Right lobe of liver (tissue), 6 donors: ENCODE measurements around the gene AGAP9. TPM values are rescaled to one million over a fixed set of nuclear protein-coding genes. Genes with fewer than 3 reads are reported as not detected.

Experiments used
- ATAC-seq, 4 donors: fragments of 200-7000 bp; cut with Tn5 transposase; one replicate each; pipeline ENCODE4 v1.9.1; 2020; ENCODE audit warnings: mild to moderate bottlenecking in 4 of 4, moderate library complexity in 4 of 4
- DNase-seq, 3 donors: peaks; one replicate each; pipeline ENCODE4 v3.0.0-alpha.2; 2020
- H3K27ac ChIP-seq, 3 donors: fragments of 200-600 bp; one replicate each; pipeline ENCODE4 v1.8.0; 2022
- H3K27me3 ChIP-seq, 2 donors: fragments of 200-600 bp; one replicate each; pipeline ENCODE4 v1.8.0; 2022
- H3K36me3 ChIP-seq, 4 donors: fragments of 200-600 bp; sonication (generic) in 1 of 4; one replicate each; pipeline versions ENCODE4 v1.5.1 to v1.8.0; 2017 to 2022; ENCODE audit warnings: control low read depth in 1 of 4
- H3K4me1 ChIP-seq, 4 donors: fragments of 200-600 bp; sonication (generic) in 1 of 4; one replicate each; pipeline versions ENCODE4 v1.5.1 to v1.8.0; 2017 to 2022; ENCODE audit warnings: control low read depth in 1 of 4
- H3K4me3 ChIP-seq, 3 donors: fragments of 200-600 bp; one replicate each; pipeline ENCODE4 v1.8.0; 2022
- H3K9me3 ChIP-seq, 4 donors: fragments of 200-600 bp; sonication (generic) in 1 of 4; one replicate each; pipeline versions ENCODE4 v1.5.1 to v1.8.0; 2017 to 2022; ENCODE audit warnings: control low read depth in 1 of 4
- POLR2A ChIP-seq: fragments of 450-650 bp; IDR thresholded peaks from one replicate; pipeline ENCODE4 v1.6.1; 2017; ENCODE audit warnings: antibody characterized with exemption, mild to moderate bottlenecking
- WGBS: methylation state at CpG from one replicate; pipeline ENCODE4 v1.1.6; 2018; ENCODE audit warnings: low coverage, low lambda C conversion rate; ENCODE audit not compliant: insufficient coverage; ENCODE audit errors: missing lambda C conversion rate; 5-methylcytosine and 5-hydroxymethylcytosine counted together
- intact Hi-C, 2 donors: fragments of 100-400 bp; cut with DNase I; formaldehyde crosslinking; loops; one replicate each; pipeline versions ENCODE4 v1.11.2 to v1.14.1; 2022
- small RNA-seq, 2 experiments: library from RNA; depleted of rRNA; stranded (forward); fragments of <200 nt; gene quantifications; one replicate each; pipeline ENCODE3, GENCODE V24; 2016
- total RNA-seq, 6 experiments: library from RNA; depleted of rRNA in 2 of 6; stranded (reverse); fragments of >200 nt in 2 of 6; fragmentation: NEBNext Ultra II Directional in 3 of 6; extraction: Animal tissue kit (Norgen Biotek cat#: 25700) in 3 of 6; gene quantifications; one replicate each; pipeline versions ENCODE4 v1.1.0 to v1.2.4, GENCODE V29; 2016 to 2023
- TF ChIP-seq, protein P1 (sequence below), 4 donors: fragments of 200-600 bp in 3 of 4; fragments of 450-650 bp in 1 of 4; IDR thresholded peaks; one replicate each; pipeline versions ENCODE4 v1.5.1 to v1.8.0; 2016 to 2022; ENCODE audit warnings: antibody characterized with exemption in 4 of 4, mild to moderate bottlenecking in 2 of 4
- donor health status: DM: no; HTN: yes; CAD: no.
- donor health status: DM: no; HTN: no; CAD: no.
- donor health status: DM: no; HTN: no; CAD: no.
- donor health status: DM: no; HTN: yes; CAD: no.
- donor health status: DM: no; HTN: yes; CAD: no.

AGAP9 gene
- total RNA-seq, 6 experiments from 2014 or later, result 6.1 to 13.3 (median 8.7) TPM

DNA sequence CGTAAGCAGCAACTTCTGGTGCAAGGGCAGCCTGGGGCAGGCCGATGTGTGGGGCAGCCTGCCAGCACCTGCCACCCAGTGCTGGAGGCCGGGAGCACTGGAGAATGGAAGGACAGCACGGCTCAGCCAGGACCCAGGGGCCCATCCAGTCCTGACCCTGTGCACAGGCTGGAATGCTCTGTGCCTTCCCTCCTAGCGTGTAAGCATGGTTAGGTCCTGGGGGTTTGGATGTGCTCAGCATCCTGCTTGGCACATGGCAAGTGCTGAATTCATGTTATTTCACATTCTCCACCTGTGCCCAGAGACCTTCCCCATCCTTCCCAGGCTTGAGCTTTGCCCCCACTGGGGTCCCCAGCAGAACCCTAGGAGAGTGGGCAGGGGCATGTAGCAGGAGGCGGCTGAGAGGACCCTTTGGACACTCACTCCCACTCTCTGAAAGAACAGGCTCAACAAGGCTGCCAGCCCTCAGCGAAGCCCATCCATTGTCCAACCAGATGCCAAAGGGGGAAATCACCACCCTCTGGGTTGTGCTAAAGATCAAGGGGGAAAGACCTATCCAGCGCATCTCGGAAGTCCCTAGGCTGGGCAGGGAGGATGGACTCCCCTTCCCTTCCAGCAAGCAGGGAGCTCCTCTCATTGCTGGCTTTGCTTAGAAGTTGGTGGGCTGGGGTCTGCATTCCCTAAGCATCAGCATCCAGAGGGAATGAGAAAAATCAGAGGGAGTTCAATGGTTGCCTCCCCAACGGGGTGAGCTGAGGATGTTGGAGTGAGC is 69.2 kb downstream of the AGAP9 start:
- TF ChIP-seq POLR2A, result no peak
- TF ChIP-seq, protein P1, sequence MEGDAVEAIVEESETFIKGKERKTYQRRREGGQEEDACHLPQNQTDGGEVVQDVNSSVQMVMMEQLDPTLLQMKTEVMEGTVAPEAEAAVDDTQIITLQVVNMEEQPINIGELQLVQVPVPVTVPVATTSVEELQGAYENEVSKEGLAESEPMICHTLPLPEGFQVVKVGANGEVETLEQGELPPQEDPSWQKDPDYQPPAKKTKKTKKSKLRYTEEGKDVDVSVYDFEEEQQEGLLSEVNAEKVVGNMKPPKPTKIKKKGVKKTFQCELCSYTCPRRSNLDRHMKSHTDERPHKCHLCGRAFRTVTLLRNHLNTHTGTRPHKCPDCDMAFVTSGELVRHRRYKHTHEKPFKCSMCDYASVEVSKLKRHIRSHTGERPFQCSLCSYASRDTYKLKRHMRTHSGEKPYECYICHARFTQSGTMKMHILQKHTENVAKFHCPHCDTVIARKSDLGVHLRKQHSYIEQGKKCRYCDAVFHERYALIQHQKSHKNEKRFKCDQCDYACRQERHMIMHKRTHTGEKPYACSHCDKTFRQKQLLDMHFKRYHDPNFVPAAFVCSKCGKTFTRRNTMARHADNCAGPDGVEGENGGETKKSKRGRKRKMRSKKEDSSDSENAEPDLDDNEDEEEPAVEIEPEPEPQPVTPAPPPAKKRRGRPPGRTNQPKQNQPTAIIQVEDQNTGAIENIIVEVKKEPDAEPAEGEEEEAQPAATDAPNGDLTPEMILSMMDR (IDR thresholded peaks at IDR 0.05), result no peak
- H3K4me3 ChIP-seq, result no peak overlapping the region
- intact Hi-C loops, result no loop called here
- H3K4me1 ChIP-seq, result no peaks in the 10 kb centered on the region
- 59% methylated on average over 4 of the region's 10 CpGs for WGBS
- DNase-seq, result no peak
- no peak for ATAC-seq
- no peak overlapping the region for H3K27ac ChIP-seq
- no peaks in the 10 kb centered on the region for H3K9me3 ChIP-seq
- H3K36me3 ChIP-seq, result no peaks in the 10 kb centered on the region
- no peaks in the 10 kb centered on the region for H3K27me3 ChIP-seq

DNA sequence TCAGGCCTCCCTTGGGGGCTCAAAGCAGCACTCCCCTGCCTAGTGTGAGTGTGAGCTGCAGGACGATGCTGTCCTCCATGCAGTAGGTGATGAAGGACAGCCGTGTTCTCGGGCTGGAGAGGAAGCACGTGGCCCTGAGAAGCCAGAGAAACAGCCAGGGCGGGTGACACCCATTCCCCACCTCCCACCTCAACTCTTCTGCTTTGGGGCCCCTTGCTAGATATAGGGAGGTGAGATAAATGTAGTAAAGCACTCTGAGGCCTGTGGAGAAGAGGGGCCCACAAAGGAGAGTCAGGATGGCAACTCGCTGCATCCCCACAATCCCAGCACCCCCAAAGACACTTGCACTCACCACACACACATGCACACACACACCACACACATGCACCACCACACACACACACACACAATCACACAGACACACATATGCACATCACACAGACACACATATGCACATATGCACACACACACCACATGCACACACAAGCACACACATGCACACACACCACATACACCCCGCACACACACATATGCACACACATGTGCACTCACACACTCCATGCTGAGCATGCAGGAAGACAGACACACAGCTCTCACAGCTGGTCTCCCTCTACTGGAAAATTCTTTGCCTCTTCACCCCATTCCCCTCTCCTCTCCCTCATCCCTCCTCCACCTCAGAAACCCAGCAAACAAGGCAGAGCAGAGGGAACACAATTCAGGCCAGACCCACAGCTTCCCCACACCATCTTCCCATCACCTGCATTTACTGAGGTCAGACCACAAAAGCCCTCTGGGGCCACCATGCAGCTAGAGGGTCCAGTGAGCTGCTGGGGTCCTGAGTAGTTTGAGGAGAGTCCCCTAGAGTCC is 70.1 kb downstream of the AGAP9 start:
- Histone ChIP-seq H3K27ac (no peak overlapping the region), H3K4me1 (no peaks in the 10 kb centered on the region), H3K27me3 (no peaks in the 10 kb centered on the region), H3K36me3 (no peaks in the 10 kb centered on the region), H3K9me3 (no peaks in the 10 kb centered on the region), H3K4me3 (no peak overlapping the region)
- no peak for ATAC-seq
- intact Hi-C loops, result no loop called here
- WGBS, result 35% methylated on average over 2 of the region's 7 CpGs
- DNase-seq, result no peak
- TF ChIP-seq POLR2A, result no peak
- TF ChIP-seq, protein P1 (IDR thresholded peaks at IDR 0.05), result no peak

- Histone ChIP-seq H3K4me3 (no peak overlapping the region), H3K27ac (no peak overlapping the region), H3K9me3 (no peaks in the 10 kb centered on the region), H3K4me1 (no peaks in the 10 kb centered on the region), H3K36me3 (no peaks in the 10 kb centered on the region), H3K27me3 (no peaks in the 10 kb centered on the region)
- ATAC-seq (no peak), DNase-seq (no peak)
- intact Hi-C loops, result no loop called here
- TF ChIP-seq, protein P1 (IDR thresholded peaks at IDR 0.05), result no peak
- TF ChIP-seq POLR2A, result no peak
- 51% methylated on average over 5 of the region's 11 CpGs for WGBS
Measured at GRCh38 chr10:47452495-47453140, 70.8 kb downstream of the AGAP9 start.

- H3K9me3 ChIP-seq, result no peaks in the 10 kb centered on the region
- no peaks in the 10 kb centered on the region for H3K4me1 ChIP-seq
- TF ChIP-seq POLR2A, result no peak
- TF ChIP-seq, protein P1 (IDR thresholded peaks at IDR 0.05), result no peak
- 57% methylated on average over 1 of the region's 7 CpGs for WGBS
- no peaks in the 10 kb centered on the region for H3K27me3 ChIP-seq
- no peak overlapping the region for H3K27ac ChIP-seq
- no peak for ATAC-seq
- H3K4me3 ChIP-seq, result no peak overlapping the region
- intact Hi-C loops, result no loop called here
- no peaks in the 10 kb centered on the region for H3K36me3 ChIP-seq
- DNase-seq, result no peak
Measured at GRCh38 chr10:47451998-47452494, 71.4 kb downstream of the AGAP9 start.

Small RNAs within 50 kb of the gene (small RNA-seq; reads per million reads assigned to genes)
- gene AL591684.3 (0 reads per million in 2 experiments), gene RNA5SP312 (0 reads per million in 2 experiments)

Other genes with a start within 250 kb of the AGAP9 start
- not detected for gene GDF10, start 223.4 kb downstream of the AGAP9 start, total RNA-seq
- gene GDF2, start 201.2 kb downstream of the AGAP9 start, total RNA-seq, result 10 to 100 TPM in 3 of 6 experiments, 1 to 10 TPM in 3; 4.5 to 15.9 (median 9.7) TPM
- not detected for gene RBP3, start 175.3 kb downstream of the AGAP9 start, total RNA-seq
- gene ZNF488, start 139.3 kb downstream of the AGAP9 start, total RNA-seq, result not detected
- 1 to 10 TPM in 2 of 6 experiments, under 1 TPM in 4; 0.38 to 1.7 (median 0.72) TPM for gene ANXA8, start 39.5 kb downstream of the AGAP9 start, total RNA-seq
- gene FAM25G, start 31.9 kb downstream of the AGAP9 start, total RNA-seq, result not detected
- gene SYT15B, start 240.0 kb upstream of the AGAP9 start, total RNA-seq, result under 1 TPM in 5 of 6 experiments, not detected in 1; 0.20 to 0.73 (median 0.42) TPM